Mammary epithelial cell (primary cell): ENCODE measurements around the gene KCNA10.

ENCODE experiments used
- EZH2 ChIP-seq: IDR thresholded peaks from 2 replicates; pipeline ENCODE4 v1.6.1; 2012; ENCODE audit warnings: low read length, inconsistent platforms, borderline replicate concordance
- TF ChIP-seq, protein P1 (sequence below), 2 donors: IDR thresholded peaks in 1 of 2; conservative IDR thresholded peaks in 1 of 2; 2 replicates each; pipeline ENCODE4 v1.5.1; 2011 to 2012; ENCODE audit warnings: inconsistent platforms in 2 of 2, low read length in 2 of 2, mild to moderate bottlenecking in 2 of 2, control low read depth in 1 of 2, low read depth in 1 of 2; ENCODE audit not compliant: insufficient read depth in 1 of 2; ENCODE audit errors: extremely low read depth in 1 of 2

DNA sequence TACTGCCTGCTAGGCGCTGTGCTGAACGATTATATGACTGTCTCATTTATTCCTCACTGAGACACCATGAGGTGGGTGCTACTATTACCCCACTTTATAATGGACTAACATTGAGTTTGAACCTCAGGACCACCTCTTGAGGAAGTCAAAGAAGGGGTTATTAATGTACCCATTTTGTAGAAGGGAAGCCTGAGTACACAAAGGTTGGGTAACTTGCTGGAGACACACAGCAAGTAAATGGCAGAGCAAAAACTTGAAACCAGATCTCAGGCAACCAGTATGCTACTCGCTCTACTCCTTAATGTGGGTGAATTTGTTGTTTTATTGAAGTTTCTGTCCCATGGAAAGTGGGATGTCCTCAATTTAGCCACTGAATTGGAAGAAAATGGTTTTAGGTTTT is 30.1 kb downstream of the KCNA10 start:
- TF ChIP-seq, protein P1, sequence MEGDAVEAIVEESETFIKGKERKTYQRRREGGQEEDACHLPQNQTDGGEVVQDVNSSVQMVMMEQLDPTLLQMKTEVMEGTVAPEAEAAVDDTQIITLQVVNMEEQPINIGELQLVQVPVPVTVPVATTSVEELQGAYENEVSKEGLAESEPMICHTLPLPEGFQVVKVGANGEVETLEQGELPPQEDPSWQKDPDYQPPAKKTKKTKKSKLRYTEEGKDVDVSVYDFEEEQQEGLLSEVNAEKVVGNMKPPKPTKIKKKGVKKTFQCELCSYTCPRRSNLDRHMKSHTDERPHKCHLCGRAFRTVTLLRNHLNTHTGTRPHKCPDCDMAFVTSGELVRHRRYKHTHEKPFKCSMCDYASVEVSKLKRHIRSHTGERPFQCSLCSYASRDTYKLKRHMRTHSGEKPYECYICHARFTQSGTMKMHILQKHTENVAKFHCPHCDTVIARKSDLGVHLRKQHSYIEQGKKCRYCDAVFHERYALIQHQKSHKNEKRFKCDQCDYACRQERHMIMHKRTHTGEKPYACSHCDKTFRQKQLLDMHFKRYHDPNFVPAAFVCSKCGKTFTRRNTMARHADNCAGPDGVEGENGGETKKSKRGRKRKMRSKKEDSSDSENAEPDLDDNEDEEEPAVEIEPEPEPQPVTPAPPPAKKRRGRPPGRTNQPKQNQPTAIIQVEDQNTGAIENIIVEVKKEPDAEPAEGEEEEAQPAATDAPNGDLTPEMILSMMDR (conservative IDR thresholded peaks at IDR 0.05 in 1 of 2, IDR thresholded peaks at IDR 0.05 in 1 of 2; ENCODE audit: extremely low read depth in 1 of 2, insufficient read depth in 1 of 2, low read depth in 1 of 2, low read length in 2 of 2), result no peak
- no peak for TF ChIP-seq EZH2
